NB4 (cell line): ENCODE measurements around the gene TRNAU1AP.

Experiments
- MAX ChIP-seq: IDR thresholded peaks from 2 replicates; pipeline ENCODE4 v1.6.1; 2011; ENCODE audit warnings: low read depth, low read length
- POLR2A ChIP-seq: IDR thresholded peaks from 2 replicates; pipeline ENCODE4 v1.6.1; 2011; ENCODE audit warnings: mild to moderate bottlenecking; ENCODE audit not compliant: insufficient read length; ENCODE audit errors: extremely low read depth
- TF ChIP-seq, protein P1 (sequence below): IDR thresholded peaks from one replicate; pipeline ENCODE4 v1.5.1; 2012; ENCODE audit warnings: low read depth, low read length

GRCh38 chr1:28571911-28572310, 19.0 kb downstream of the TRNAU1AP start:
- TF ChIP-seq, protein P1, sequence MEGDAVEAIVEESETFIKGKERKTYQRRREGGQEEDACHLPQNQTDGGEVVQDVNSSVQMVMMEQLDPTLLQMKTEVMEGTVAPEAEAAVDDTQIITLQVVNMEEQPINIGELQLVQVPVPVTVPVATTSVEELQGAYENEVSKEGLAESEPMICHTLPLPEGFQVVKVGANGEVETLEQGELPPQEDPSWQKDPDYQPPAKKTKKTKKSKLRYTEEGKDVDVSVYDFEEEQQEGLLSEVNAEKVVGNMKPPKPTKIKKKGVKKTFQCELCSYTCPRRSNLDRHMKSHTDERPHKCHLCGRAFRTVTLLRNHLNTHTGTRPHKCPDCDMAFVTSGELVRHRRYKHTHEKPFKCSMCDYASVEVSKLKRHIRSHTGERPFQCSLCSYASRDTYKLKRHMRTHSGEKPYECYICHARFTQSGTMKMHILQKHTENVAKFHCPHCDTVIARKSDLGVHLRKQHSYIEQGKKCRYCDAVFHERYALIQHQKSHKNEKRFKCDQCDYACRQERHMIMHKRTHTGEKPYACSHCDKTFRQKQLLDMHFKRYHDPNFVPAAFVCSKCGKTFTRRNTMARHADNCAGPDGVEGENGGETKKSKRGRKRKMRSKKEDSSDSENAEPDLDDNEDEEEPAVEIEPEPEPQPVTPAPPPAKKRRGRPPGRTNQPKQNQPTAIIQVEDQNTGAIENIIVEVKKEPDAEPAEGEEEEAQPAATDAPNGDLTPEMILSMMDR: no peak
- TF ChIP-seq POLR2A (no peak), MAX (no peak)
